NCI-H226 (cell line): ENCODE data around the gene PNPLA3.

Experiments used
- DNase-seq: peaks from one replicate; pipeline ENCODE4 v3.0.0-alpha.2; 2015

PNPLA3 gene

DNA sequence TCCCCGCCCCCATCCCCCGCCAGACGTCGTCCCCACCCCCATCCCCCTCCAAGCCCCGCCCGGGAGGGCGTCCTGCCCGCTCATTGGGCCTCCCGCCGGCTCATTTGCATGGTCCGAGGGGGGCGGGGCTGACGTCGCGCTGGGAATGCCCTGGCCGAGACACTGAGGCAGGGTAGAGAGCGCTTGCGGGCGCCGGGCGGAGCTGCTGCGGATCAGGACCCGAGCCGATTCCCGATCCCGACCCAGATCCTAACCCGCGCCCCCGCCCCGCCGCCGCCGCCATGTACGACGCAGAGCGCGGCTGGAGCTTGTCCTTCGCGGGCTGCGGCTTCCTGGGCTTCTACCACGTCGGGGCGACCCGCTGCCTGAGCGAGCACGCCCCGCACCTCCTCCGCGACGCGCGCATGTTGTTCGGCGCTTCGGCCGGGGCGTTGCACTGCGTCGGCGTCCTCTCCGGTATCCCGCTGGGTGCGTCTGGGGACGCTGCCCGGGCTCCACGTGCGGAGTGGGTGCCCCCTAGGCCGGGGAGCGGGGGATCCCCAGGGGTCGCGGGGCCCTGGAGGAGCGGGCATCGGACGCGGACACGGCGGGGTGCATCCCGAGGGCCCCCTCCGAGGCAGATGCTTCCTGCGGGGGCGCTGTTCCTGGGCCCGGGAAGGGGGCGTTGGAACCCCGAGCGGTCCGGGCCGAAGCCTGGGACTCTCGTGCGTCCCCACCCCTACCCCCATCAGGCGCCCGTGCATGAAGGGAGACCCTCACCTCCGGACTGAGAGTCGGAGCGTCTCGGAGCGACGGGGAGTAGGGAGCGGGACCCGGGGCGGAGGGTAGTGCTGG is at the start of gene PNPLA3:
Gene PNPLA3, plus strand, starts transcription at position 175 of the 834 bp plus-strand sequence. Its CDS starts 107 bp downstream, at position 282.
- DNase-seq: peak; percentile 50

GRCh38 chr22:43876866-43877509 is 46.6 kb upstream of the PNPLA3 start:
- DNase-seq: no peak

- no peak for DNase-seq
Measured at GRCh38 chr22:43878079-43878795, 45.4 kb upstream of the PNPLA3 start.

GRCh38 chr22:43878831-43879550 is 44.6 kb upstream of the PNPLA3 start:
- DNase-seq: no peak

DNA sequence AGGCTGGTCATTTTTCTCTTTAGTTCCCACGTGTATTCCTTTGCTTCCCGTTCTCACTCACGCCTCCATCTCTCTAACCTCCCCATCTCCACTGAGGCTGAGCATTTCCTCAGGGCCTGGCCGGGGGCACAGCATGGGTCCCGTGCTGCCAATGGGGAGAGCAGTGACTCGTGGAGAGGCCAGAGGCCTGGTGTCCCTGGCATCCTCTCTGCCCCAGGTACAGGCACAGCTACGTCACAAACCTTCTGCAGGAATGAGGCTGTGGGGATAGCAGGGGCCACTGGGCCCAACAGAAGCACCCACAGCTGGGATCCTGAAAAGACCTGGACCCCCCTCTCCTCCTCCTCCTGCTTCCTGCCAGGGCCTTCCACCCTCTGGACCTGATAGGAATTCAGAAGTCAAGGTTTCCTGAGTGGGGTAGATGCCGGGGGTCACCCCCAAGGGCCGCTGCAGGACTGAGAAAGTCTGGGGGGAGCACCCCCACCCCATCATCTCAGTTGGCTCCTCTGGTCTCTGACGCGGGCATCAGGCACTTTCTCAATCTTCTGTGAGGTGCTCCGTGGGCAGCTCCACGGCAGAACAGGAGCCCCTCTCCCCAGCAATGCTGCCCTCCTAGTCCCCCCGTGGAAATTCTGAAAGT is 43.6 kb upstream of the PNPLA3 start:
- no peak for DNase-seq

- no peak for DNase-seq
Measured at GRCh38 chr22:43880541-43880991, 43.0 kb upstream of the PNPLA3 start.

DNA sequence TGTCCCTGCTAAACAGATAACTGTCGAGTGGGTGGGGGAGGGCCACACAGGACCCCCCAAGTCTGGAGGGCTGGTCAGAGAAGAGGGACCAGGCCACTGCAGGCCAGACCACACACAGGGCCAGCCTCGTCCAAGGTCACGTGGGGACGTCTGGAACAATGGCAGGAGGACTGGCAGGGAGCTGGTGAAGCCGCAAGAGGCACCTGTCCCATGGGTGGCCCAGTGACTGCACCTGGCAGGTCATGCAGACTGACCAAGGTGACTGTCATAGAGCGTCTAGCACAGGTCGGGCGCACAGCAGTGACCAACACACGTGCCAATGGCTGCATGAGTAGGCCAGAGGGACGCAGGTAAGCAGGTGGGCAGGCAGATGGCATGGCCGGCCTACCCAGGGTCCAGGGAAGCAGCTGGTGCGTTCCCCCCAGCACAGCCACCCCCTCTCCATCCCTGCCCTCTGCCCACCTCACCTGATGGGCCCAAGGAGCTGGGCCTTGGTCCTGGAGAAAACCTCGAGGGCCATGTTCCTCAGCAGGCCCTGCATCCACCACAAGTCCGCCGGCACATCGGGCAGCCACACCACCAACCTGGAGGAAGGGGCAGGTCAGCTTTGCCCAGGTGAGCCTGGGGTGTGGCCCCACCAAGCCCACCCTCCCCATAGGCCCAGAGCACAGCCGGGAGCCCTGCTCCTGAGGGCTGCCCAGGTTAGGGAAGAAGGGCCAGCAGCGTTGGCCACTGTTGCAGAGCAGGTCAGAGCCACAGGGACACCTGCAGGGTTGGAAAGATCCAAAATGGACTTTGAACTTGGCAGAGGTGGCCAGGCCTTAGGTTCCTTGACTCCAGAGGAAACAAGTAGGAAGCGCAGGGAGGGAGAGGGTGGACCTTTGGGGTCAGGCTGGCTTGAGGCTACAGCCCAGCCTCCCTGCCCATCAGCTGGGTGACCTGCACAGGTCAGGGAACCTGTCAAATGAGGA is 42.2 kb upstream of the PNPLA3 start:
- DNase-seq: no peak

- DNase-seq: no peak
Measured at GRCh38 chr22:43882122-43882767, 41.4 kb upstream of the PNPLA3 start.

DNA sequence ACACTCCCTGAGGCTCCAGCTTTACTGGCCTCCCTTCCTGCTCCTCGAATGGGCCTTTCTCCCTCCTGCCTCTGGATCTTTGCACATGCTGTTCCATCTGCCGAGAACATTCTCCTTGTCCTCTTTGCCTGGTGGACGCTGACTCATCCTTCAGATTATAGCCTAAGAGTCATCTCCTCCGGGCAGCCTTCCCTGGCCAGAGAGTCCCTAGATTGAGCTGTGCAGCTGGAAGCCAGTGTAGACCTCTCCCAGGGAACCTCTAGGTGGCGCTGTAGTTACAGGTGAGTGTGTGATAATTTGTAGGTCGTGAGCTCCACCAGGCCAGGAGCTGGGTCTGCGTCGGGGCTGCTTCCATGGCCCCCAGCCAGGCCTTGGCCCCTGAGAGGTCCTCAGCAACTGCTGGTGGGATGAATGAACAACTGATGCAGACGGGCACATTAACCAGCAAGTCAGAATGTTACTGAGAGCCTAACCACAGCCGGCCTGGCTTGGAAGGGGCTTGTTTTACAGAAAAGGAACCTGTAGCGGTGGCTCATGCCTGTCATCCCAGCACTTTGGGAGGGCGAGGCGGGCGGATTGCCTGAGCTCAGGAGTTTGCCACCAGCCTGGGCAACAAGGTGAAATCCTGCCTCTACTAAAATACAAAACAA is 40.5 kb upstream of the PNPLA3 start:
- DNase-seq: peak; percentile 52

- no peak for DNase-seq
Measured at GRCh38 chr22:43883719-43884415, 39.7 kb upstream of the PNPLA3 start.

DNA sequence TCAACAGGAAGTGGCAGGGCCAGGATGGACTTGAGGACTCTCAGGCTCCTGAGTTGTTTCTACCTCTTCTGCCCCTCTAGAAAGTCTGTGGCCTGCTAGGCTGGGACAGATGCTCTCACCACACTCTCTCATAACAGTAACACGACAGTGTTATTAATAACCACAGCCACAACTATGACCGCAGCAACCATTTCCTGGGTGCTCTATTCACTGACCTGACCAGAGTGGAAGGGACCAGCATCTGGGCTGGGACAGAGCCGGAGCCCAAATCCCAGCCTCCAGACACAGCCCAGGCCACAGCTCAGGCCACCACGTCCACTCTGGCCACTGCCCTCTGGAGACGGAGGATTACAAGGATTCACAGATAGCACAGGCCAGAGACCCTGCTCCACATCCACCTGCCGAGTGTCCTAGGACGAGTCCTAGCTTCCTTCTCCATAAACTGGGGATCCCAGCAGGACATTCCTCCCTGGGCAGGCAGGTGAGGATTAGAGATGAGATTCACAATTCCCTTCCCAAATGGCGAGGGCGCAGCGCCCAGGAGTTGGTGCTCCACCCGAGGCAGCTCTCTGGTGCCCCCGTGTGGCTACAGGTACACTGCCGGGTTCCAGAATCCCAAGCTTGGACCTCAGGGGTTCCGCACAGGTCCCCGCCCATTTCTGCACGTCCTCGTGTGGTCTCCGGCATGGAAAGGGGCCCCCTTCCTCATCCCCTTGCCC is 38.8 kb upstream of the PNPLA3 start:
- DNase-seq: no peak

DNA sequence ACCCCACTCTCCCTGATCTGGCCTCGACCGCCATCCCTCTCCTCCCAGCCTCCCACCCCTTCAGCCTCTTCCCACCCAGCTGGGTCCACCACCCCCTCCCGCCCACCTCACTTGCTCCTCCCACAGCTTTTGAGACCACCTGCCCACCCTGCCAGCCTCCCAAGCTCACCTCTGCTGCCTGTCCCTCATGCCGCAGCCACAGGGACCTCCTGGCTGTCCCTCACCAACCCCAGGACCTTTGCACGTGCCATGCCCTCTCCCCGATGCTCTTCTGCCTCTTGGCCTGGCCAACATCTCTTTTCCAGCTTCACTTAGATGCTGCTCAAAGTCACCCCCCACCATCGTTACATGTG is 38.3 kb upstream of the PNPLA3 start:
- no peak for DNase-seq

- no peak for DNase-seq
Measured at GRCh38 chr22:43885786-43886185, 37.8 kb upstream of the PNPLA3 start.

DNA sequence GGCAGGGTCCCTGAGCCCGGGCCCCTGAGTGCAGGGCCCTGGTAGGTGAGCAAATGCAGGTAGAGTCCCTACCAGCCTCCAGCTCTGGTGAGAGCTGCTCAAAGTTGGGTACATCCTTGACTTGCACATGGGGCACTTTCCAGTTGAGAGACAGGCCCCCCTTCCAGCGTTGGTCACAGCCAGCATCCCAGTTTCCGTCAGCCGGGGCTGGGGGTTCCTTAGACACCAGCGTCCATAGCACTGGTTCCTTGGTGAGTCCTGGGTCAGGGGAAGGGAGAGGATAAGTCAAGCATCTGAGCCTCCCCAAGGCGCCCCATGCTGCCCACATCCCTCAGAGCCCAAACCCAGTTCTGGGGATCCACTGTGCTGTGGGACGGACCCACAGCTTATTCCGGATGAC is 37.4 kb upstream of the PNPLA3 start:
- DNase-seq: no peak

DNA sequence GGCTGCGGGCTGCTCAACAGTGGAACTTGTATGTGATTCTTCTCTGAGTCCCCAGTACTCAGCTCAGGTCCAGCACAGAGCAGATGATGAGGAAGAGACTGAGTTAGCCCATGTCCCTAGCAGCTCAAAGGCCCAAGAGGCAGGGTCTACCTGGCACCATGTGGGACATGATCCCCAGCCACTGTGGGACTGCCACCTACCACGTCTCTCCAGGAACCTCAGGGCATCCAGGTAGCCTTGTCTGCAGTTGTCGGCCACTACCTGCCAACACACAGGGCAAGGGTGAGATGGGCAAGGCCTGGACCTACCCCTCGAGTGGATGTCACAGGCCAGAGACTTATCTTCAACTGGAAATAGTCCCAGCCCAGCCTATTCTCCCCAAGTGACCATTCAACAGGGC is 36.2 kb upstream of the PNPLA3 start:
- DNase-seq: no peak

DNA sequence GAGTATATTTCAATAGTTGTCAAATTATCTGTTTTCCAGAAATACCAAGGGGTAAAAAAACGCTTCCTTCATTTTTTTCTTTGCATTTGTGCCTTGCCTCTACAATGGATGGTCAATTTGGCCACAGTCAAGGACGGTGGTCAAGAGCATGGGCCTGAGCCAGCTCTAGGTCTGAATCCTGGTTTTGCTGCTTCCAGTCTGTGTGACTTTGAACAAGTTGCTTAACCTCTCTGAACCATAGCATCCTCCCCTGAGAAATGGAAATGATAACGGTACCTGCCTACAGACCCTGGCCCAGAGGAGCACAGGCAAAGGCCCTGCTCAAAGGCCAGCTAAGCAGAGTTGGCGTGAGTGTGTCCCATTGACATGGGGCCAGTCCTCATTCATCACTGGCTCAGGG is 34.9 kb upstream of the PNPLA3 start:
- no peak for DNase-seq

GRCh38 chr22:43889201-43889859 is 34.3 kb upstream of the PNPLA3 start:
- DNase-seq: no peak

DNA sequence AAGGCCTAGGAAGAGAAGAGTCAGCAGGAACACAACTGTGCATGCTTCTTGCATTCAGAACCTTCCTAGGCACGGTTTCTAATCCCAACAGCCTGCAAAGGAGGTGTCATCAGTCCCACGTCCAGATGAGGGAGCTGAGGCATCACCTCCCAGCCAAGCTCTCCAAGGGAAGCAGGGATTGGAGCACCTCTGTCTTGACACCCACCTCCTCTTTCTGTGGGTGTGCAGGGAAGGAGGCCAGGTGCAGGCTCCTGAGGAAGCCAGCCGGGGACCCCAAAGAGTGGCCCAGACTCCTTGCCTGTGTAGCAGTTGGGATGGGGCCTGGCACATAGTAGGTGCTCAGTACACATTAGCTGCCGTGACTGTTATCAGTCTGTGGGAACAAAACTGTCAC is 33.7 kb upstream of the PNPLA3 start:
- no peak for DNase-seq
